HG03064 (cell line): Measurements from ENCODE around the gene TP63.

ENCODE experiments used
- ATAC-seq: cut with Tn5 transposase; IDR thresholded peaks from one replicate; pipeline ENCODE4 v1.9.1; 2021; ENCODE audit warnings: low read depth; ENCODE audit not compliant: unreplicated experiment

The TP63 gene

DNA sequence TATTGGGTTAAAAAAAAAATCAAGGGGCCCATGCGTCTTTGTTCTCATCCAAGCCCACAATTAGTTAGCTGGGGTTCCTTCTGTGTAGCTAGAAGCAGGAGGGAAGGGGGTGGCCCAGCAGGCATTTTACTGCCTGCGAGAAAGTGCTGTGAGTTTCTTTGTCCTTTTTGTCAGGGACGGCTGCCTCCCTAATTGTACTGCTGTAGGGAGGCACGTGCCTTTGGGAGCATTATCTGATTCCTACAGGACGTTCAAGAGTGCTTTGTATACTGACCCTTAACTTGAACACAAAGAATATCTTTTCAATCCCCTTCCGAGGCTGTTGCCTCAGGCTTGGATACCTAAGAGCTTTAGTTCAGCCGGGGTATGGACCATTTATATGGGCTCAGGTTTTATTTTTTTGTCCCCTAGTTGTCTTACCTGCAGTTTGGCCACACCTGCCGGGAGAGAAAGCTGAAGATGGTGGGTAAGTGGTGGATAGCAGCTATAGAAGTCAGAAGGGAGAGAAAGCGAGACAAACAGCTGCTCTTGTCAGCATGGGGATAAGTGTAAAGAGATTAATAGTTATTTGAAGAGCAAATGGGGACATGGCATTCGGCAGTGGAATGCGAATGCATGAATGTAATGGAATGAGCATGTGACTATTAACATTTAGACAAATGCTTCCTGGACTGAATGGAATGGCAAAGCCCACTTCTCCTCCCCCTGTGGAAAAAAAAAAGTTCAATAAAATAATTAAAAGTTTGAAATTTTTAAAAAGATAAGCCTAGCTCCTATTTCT, 175.2 kb downstream of the TP63 start:
- no peak for ATAC-seq

DNA sequence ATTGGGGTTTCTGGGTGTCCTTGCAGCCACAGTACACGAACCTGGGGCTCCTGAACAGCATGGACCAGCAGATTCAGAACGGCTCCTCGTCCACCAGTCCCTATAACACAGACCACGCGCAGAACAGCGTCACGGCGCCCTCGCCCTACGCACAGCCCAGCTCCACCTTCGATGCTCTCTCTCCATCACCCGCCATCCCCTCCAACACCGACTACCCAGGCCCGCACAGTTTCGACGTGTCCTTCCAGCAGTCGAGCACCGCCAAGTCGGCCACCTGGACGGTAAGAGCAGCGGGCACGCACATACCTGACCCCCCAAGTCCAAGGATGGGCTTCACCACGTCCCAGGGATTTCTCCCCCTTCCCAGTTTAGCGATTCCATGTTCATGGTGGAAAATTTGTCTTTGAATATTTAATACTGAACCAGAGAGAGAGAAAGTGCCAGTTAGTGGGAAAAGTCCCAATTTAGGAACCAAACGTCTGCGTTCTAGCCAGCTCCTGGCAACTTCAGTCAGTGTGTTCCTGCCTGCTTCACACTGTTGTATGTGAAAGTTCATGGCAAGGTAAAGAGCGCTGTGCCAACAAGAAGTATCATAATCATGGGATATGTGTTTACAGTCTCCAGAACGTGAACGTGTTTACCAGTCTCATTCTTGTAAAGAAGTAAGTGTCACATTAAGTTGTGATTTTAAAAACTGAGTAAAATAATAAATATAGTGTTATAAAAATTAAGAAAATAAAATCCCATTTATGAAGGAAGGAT, 177.2 kb downstream of the TP63 start:
- ATAC-seq, result no peak

DNA sequence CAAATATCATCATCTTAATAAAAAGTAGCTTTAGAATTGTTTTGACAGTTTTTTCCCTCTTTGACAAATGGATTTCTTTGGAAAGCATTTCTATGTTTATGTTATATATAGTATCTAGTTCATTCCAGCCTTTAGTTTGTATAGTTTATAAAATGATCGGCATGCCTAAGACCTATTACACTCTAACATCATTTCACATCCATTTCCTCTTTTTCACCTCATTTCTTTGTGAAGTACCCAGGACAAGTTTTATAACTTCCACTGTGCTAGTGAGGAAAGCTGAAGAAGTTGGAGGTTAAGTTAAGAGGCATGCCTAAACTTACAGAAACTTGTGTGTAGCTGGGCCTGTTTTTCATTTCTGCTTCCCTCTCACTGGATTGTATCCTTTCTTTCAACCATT, 178.4 kb downstream of the TP63 start:
- no peak for ATAC-seq

DNA sequence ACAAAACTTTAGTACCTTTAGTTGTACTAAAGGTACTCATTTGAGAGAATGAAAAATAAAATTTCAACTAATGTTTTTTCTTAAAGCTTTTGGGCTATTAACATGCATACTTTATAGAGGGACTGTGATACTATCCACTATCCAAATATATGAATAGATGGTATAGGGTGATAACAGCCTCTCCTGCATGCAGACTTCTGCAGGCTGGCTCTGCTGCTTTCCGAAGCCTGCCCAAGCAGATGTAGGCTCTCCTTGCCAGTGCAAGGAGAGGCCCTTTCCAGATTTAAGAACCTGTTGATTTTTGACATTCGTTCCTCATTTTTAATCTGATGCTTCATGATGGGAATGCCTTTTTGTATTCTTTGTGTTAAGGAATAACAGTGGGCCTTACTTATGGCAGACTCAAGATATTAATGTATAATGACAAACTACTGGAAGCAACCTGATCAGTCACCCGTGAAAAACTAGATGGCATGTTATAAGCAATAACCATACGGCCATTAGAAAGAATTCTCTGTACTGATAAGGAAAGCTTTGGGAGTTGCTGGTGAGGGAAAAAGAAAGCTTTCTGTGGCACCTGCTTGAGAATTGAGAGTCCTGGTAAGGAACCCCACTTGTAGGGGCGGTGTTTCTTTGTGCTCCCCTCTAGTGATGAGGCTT, 181.7 kb downstream of the TP63 start:
- no peak for ATAC-seq

DNA sequence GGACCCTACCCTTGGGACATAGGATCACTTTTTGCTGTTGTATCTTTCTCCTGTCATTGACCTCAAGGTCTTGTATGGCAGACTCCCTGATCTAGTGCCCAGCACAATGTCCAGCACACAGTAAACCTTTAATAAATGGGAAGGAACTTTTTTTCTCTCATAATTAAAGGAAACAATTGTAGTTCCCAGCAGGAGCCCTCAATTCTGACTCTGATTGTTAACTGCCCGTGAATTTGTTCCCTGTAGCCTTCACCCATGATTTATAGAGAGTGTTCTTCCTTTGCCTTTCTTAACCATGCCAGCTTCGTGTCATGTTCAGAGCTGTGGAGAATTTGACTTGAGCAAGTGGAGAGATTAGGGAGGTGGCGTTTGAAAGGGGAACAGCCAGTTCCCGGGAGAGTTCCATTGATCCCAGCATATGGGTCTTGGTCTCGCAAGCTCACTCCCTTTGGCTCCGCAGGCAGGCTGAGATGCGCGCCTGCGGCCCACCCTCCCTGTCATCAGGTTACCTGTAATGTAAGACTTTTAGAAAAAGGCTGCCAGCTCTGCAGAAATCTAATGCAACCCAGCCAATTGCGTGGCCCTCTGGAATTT, 182.6 kb downstream of the TP63 start:
- no peak for ATAC-seq

DNA sequence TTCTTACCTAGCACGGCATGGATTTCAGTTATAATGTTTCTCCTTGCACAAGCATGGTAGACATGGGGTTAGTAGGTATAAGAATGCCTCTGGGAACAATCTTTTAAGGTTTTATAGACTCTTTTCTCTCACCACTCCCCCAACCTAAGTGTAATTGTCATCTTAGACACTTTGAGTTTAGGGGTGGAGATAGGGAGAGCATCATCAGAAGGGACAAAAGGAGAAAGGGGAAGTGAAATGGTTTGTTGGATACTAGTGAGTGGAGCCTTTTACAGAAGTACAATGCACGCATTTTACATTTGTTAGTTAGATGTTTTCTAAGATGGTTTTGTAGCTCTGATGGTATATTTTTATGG, 189.2 kb downstream of the TP63 start:
- no peak for ATAC-seq

DNA sequence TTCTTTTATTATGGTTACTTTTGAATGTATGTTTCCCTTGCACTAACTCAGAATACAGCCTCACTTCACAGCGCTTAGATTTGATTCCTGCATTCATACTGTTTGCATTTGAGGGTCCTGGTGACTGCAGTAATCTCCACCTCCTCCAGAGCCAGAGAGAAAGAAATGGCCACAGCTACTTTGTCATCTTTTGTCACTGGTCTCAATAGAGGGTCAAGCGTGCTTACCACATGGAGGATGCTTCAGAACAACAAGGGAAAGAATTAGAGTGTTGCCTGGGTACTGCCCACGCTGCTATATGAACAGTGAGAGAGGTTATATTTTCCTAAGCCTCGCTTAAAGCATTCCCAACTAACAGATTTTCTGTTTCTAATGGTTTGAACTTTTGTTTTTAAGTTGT, 190.1 kb downstream of the TP63 start:
- ATAC-seq, result no peak

DNA sequence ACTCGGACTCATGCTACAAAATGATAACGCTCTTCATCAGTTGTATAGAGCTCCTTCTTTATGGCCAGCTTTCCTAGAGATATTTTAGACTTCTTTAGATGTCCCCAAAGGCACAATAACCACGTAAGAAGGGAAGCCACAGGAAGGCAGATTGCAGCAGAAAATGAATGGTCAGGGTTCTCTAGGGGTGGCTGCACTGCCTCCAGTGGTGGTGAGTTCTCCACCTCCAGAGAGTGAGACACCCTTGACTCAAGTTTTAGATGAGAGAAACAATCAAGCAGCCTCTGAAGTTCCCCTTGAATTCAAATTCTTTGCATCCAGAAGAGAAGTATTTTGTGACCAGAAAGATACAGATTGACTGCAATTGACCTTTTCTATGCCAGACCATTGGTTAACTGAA, 191.5 kb downstream of the TP63 start:
- no peak for ATAC-seq

DNA sequence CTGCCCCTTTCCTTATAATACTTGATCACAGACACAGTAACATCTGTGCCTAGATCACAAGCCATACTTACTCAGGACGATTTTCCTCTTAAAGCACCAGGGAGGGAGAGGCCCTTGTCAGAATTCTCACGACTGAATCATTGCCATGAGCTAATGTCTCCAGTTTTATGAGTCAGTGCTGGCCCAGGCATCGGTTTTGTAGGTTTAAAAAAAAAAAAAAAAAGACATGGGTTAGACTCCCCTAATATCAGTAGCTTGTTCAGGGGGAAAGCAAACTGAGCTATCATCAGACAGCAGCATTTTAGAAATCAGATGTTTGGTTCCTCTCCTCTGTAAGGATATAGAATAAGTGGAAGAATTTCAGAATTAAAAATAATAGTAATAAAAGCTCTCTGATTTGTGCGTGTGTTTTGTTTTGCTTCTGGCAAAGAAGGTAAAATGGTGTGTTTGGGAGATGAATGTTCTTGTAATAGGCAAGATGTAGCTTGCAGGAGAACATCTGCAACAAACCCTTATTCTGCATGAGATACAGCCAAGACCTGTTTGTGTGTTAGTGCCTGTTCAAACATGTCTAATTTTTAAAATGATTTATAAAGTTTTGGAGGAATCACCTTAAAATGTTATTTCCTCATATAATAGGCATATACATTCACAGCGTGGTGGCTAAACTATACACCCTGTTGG, 193.6 kb downstream of the TP63 start:
- ATAC-seq, result no peak

DNA sequence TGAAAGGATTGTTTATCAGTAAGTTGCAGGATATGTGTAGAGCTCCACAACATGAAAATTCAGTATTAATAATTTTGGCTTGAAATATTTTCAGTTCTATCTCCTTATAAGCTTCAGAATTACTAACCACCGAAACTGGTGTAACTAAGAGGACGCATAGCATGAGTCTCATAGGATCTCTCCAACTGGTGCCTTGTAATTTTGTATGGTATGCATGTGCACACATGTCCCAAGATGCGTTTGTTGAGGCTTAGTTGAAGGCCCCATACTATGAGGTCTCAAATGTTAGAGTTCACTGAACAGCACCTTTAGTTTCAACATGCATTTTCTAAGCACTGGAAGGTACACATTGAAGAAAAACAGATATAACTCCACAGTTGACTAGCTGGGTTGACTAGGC, 195.4 kb downstream of the TP63 start:
- no peak for ATAC-seq

DNA sequence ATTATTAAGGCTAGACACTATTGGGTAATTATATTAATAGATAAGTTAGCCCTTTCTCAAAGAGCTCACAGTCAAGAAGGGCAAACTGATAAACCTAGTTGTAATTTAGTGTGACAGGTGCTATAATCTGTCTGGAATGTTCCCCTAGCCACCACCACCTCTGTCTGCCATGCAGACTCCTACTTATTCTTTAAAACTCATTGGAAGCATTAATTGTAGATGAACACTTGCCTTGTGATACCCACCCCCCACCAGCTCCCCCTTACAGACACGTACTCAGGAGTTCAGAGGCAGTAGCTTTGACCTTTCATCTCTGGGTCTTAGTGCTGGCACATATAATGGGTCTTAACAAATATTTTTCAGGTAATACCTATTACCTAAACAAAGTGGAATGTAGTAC, 195.9 kb downstream of the TP63 start:
- no peak for ATAC-seq

DNA sequence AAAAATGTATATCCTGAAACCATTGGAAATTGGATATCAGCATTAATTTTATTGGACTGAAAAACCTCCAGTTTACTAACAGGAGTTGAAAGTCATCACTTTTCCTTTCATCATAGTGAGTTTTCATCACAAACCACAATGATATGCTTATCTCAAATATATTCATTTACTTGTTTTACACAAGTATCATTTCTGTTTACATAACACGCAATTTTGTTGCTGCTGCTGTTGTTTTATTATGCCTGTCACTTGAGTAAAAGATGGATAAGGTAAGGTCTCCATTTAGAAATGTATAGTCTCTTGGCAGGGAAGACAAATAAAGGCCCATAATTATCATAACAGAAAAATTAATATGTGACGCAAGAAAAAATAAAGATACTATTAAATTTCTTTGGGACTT, 199.2 kb downstream of the TP63 start:
- no peak for ATAC-seq

DNA sequence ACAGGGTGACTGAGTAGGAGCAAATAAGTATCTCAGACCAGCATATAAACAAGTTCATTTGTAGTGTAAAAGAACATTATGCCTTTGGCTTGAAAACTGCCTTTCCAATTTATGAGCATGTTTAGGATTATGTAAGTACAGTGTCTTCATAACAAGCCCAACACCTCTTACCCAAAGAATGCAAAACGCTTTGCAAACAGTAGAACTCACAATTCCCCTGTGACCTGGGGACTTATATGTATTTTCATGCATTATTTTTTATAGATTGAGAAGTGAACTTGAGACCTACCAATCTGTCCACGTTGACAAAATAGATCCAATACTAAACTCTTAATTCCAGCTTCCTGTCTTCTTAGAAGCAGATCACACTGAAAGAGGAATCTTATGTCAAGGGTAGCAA, 202.1 kb downstream of the TP63 start:
- ATAC-seq, result no peak

DNA sequence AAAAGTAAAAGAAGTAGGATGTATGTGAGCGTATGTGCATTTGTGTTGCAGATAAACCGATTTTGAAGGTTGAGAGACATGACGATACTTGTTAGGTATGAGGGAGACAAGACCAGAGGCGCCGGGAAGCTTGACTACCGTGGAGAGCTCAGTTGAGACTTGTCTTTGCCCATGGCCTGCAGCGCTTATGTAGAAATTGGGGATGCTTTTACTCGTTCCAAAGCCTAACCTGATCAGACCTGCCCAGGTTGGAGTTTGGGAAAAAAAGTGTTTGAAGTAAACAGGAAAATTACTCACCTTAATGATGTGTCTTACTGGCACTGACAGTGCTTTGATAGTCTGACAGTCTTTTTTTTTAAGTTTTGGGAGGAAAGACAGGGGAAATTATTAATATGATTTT, 202.8 kb downstream of the TP63 start:
- no peak for ATAC-seq

DNA sequence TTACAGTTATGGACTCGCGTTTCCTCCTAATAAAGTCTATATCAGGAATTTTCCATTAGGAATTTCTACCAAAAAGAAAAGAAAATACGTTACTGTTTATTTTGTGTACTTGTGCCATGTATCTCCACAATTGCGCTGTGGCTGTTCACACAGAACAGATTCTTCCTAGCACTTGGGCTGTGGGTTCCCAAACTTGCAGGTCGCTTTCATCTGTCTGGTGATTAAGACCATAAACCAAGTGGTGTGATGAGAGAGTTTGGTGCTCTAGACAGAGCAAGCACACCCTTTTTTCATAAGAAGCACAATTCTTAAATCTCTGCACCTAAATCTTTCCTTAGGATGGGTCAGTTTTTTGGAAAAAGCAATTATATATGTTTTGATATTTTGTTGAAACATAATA, 203.3 kb downstream of the TP63 start:
- no peak for ATAC-seq

DNA sequence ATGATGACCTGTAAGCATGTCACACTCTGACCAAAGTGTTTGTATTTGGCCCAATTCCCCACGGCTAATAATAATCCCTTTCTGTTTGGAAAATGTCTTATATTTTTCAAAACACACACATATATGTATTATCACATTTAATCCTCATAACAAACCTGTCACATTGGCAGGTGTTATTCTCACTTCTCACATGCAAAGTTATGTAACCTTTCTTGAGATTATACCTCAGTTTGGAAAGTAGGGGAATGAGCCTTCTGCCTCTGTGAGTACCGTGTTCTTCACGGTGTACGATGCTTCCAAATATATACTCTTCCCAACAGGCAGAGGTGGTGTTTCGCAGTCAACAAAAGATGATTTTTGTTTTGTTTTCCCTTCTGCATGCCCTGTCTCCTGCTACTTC, 205.6 kb downstream of the TP63 start:
- ATAC-seq, result no peak

DNA sequence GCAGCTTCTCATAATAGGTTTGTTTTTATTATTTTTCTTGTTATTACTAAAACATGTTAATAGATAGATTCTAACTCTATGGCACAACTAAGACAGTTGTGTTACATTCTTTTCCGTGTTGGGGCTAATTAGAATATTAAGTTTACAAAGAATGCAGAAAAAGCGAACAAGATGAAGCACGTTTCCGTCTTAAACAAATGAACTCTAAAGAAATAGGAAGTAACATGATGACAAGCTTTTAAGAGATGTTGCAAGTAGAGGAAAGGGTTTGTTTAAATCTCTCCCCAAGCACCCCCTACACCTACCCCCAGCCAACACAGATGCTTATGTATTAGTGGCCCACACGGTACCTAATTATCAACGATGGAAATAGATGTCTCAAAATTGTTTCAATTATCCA, 207.1 kb downstream of the TP63 start:
- no peak for ATAC-seq

DNA sequence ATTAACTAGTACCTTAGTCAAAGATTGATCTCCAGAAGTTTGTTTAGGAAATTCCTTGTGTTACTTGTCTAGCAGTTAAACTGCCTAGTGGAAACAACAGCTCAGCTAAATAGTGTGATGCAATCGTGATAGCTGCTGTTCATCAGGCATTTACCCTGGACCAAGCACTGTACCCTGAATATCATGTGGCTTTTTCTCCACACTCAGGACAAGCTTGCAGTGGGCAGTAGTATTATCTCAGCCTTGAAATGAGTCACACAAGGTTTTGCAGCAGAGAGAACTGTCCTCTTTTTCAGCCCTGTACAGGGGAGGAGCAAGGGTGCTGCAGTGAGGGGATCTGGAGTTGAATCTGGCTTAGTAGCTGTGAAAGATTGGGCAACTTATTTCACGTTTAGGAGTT, 208.4 kb downstream of the TP63 start:
- no peak for ATAC-seq

DNA sequence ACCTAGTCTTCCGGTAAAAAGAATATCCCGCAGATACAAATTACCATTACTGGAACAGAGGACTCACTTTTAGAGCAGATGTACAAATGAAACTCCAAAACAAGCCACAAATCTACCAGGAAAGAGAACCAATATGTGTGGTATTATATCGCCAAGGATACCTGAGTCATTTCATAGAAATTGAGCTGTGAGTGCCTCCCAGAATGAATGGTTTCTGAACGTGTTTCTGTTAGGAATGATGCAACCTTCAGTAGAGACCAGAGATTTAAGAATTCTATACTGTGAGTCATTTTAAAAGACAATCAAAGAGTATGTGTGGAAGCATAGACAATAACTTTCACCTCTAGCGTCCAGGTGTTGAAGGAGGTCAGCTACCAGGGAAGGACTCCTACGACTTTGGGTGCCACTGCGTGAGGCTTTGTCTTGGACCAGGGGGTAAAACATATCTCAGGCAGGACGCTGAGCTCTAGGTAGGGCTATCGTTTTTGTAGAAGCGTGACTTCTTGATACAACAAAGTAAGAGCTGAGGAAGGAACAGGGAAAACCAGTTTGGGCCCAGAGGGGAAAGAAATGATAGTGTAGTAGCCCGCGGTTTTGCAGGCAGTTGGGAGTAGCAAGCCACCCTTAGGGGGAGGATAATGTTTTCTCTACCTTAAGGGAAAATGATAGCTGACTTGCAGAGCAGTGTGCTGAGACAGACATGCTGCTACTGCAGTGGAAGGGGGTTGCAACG, 210.4 kb downstream of the TP63 start:
- no peak for ATAC-seq
